Mesendoderm (in vitro differentiated cells): ENCODE data around the gene GALNT1.

Source experiments
- DNase-seq: peaks from one replicate; pipeline ENCODE4 v3.0.0; 2013
- H2AK5ac ChIP-seq: 2 replicates; pipeline ENCODE4 v1.6.1; 2013; ENCODE audit warnings: low read length, inconsistent platforms
- H2BK120ac ChIP-seq: 2 replicates; pipeline ENCODE4 v1.6.1; 2013; ENCODE audit warnings: low read depth, mild to moderate bottlenecking, low read length, moderate library complexity, mixed read lengths
- H2BK15ac ChIP-seq: replicated peaks from 2 replicates; pipeline ENCODE4 v1.6.1; 2013; ENCODE audit warnings: low read depth, mild to moderate bottlenecking, moderate library complexity
- H2BK5ac ChIP-seq: 2 replicates; pipeline ENCODE4 v1.6.1; 2013; ENCODE audit warnings: low read length, inconsistent platforms
- H3K18ac ChIP-seq: 2 replicates; pipeline ENCODE4 v1.6.1; 2013; ENCODE audit warnings: mild to moderate bottlenecking, low read length, mixed read lengths
- H3K23ac ChIP-seq: one replicate; pipeline ENCODE4 v1.6.1; 2013; ENCODE audit warnings: low read length
- H3K27ac ChIP-seq: 2 replicates; pipeline ENCODE4 v1.5.1; 2013; ENCODE audit warnings: low read depth, mild to moderate bottlenecking, inconsistent platforms, low read length, moderate library complexity
- H3K27me3 ChIP-seq: 2 replicates; pipeline ENCODE4 v1.6.1; 2013; ENCODE audit warnings: low read length, control low read depth, mild to moderate bottlenecking, inconsistent platforms; ENCODE audit not compliant: insufficient read depth, poor library complexity
- H3K36me3 ChIP-seq: 2 replicates; pipeline ENCODE4 v1.6.1; 2013; ENCODE audit warnings: low read length, inconsistent platforms; ENCODE audit not compliant: control insufficient read depth, insufficient read depth
- H3K4ac ChIP-seq: one replicate; pipeline ENCODE4 v1.6.1; 2013; ENCODE audit warnings: low read depth, mild to moderate bottlenecking, low read length, moderate library complexity
- H3K4me1 ChIP-seq: 2 replicates; pipeline ENCODE4 v1.6.1; 2013; ENCODE audit warnings: low read depth, low read length, inconsistent platforms; ENCODE audit not compliant: control insufficient read depth
- H3K4me2 ChIP-seq: 2 replicates; pipeline ENCODE4 v1.6.1; 2013; ENCODE audit warnings: low read length
- H3K4me3 ChIP-seq: 2 replicates; pipeline ENCODE4 v1.5.1; 2013; ENCODE audit warnings: mild to moderate bottlenecking, low read length
- H3K56ac ChIP-seq: one replicate; pipeline ENCODE4 v1.6.1; 2013; ENCODE audit warnings: low read length
- H3K79me1 ChIP-seq: 2 replicates; pipeline ENCODE4 v1.6.1; 2013; ENCODE audit warnings: low read length, inconsistent platforms
- H3K79me2 ChIP-seq: 2 replicates; pipeline ENCODE4 v1.6.1; 2013; ENCODE audit warnings: mild to moderate bottlenecking, low read length; ENCODE audit not compliant: control insufficient read depth, insufficient read depth
- H3K9ac ChIP-seq: 2 replicates; pipeline ENCODE4 v1.6.1; 2013; ENCODE audit warnings: low read length, inconsistent platforms
- H4K5ac ChIP-seq: one replicate; pipeline ENCODE4 v1.6.1; 2013; ENCODE audit warnings: low read length
- H4K8ac ChIP-seq: one replicate; pipeline ENCODE4 v1.6.1; 2013; ENCODE audit warnings: low read depth, mild to moderate bottlenecking, control low read depth, low read length, moderate library complexity
- WGBS: extraction: QIAGEN DNeasy Blood & Tissue Kit; methylation state at CpG from one replicate; pipeline ENCODE4 v1.1.7; 2013; ENCODE audit warnings: low lambda C conversion rate, missing lambda C conversion rate; ENCODE audit not compliant: insufficient coverage; ENCODE audit errors: extremely low coverage; 5-methylcytosine and 5-hydroxymethylcytosine counted together

Gene GALNT1

GRCh38 chr18:35578481-35578880, 3.1 kb upstream of the GALNT1 start:
- Histone ChIP-seq H3K27ac (no peak overlapping the region), H3K79me2 (peaks cover 7% of the 10 kb centered on the region)

GRCh38 chr18:35578936-35579335, 2.6 kb upstream of the GALNT1 start:
- no peak for DNase-seq
- Histone ChIP-seq H3K18ac (no peak overlapping the region), H3K4me3 (no peak overlapping the region), H3K36me3 (no peaks in the 10 kb centered on the region), H2BK5ac (no peak overlapping the region), H4K5ac (no peak overlapping the region), H3K4me1 (peaks cover 10% of the 10 kb centered on the region), H3K79me2 (peaks cover 8% of the 10 kb centered on the region), H3K27me3 (no peaks in the 10 kb centered on the region), H3K27ac (no peak overlapping the region), H3K79me1 (peaks cover 3% of the 10 kb centered on the region), H3K4me2 (no peak overlapping the region), H2AK5ac (no peak overlapping the region), H3K9ac (no peak overlapping the region), H3K56ac (no peak overlapping the region), H3K4ac (no peak overlapping the region), H2BK15ac (no peak overlapping the region), H4K8ac (no peak overlapping the region), H3K23ac (no peak overlapping the region), H2BK120ac (no peak overlapping the region)
- 100% methylated on average over 1 of the region's 4 CpGs for WGBS

More at GRCh38 chr18:35578481-35578880, 3.1 kb upstream of the GALNT1 start:
- no peak overlapping the region for H2BK15ac ChIP-seq
- peaks cover 3% of the 10 kb centered on the region for H3K79me1 ChIP-seq
- H3K4me2 ChIP-seq, result no peak overlapping the region
- no peak overlapping the region for H3K9ac ChIP-seq
- H4K8ac ChIP-seq, result no peak overlapping the region
- H2BK120ac ChIP-seq, result no peak overlapping the region
- H3K23ac ChIP-seq, result no peak overlapping the region
- no CpG with 5 or more reads among the region's 1 CpG for WGBS
- no peak overlapping the region for H3K4ac ChIP-seq
- no peak for DNase-seq
- H2BK5ac ChIP-seq, result no peak overlapping the region
- no peak overlapping the region for H3K56ac ChIP-seq
- H3K18ac ChIP-seq, result no peak overlapping the region
- H3K27me3 ChIP-seq, result no peaks in the 10 kb centered on the region
- no peak overlapping the region for H2AK5ac ChIP-seq
- no peak overlapping the region for H3K4me3 ChIP-seq
- H4K5ac ChIP-seq, result no peak overlapping the region
- peaks cover 10% of the 10 kb centered on the region for H3K4me1 ChIP-seq
- no peaks in the 10 kb centered on the region for H3K36me3 ChIP-seq

GRCh38 chr18:35580701-35581539, 620 bp upstream of the GALNT1 start:
- Histone ChIP-seq H3K27me3 (no peaks in the 10 kb centered on the region), H2BK120ac (no peak overlapping the region), H2BK5ac (no peak overlapping the region), H3K36me3 (no peaks in the 10 kb centered on the region), H3K4ac (peak overlapping the region; percentile 82), H3K56ac (peak overlapping the region; percentile 92), H3K27ac (peak overlapping the region; percentile 85), H3K18ac (peak overlapping the region; percentile 85), H3K4me3 (peak overlapping the region; percentile 45), H3K79me2 (peaks cover 25% of the 10 kb centered on the region), H3K4me1 (peaks cover 10% of the 10 kb centered on the region), H3K4me2 (peak overlapping the region; percentile 43), H4K5ac (no peak overlapping the region), H3K79me1 (peaks cover 11% of the 10 kb centered on the region), H4K8ac (peak overlapping the region; percentile 16), H3K9ac (peak overlapping the region; percentile 60), H2BK15ac (no peak overlapping the region), H3K23ac (no peak overlapping the region), H2AK5ac (no peak overlapping the region)
- DNase-seq, result peak; percentile 78
- no CpG with 5 or more reads among the region's 96 CpGs for WGBS

- Histone ChIP-seq H3K4me3 (peak overlapping the region; percentile 83), H2BK120ac (no peak overlapping the region), H2BK5ac (no peak overlapping the region), H4K5ac (no peak overlapping the region), H3K18ac (peak overlapping the region; percentile 92), H3K9ac (peak overlapping the region; percentile 78), H3K27ac (no peak overlapping the region), H3K79me2 (peaks cover 28% of the 10 kb centered on the region), H3K36me3 (no peaks in the 10 kb centered on the region), H3K23ac (no peak overlapping the region), H2BK15ac (no peak overlapping the region), H2AK5ac (no peak overlapping the region), H3K4ac (peak overlapping the region; percentile 95), H4K8ac (peak overlapping the region; percentile 87), H3K4me1 (peaks cover 10% of the 10 kb centered on the region), H3K79me1 (peaks cover 12% of the 10 kb centered on the region), H3K56ac (peak overlapping the region; percentile 82), H3K4me2 (peak overlapping the region; percentile 71), H3K27me3 (no peaks in the 10 kb centered on the region)
- WGBS, result no CpG with 5 or more reads among the region's 51 CpGs
- no peak for DNase-seq
These were observed 530 bp downstream of the GALNT1 start for GRCh38 chr18:35581898-35582641.

- H3K79me2 ChIP-seq, result peaks cover 33% of the 10 kb centered on the region
- no CpG with 5 or more reads among the region's 6 CpGs for WGBS
- no peak overlapping the region for H2BK15ac ChIP-seq
- H3K4me3 ChIP-seq, result no peak overlapping the region
- H3K9ac ChIP-seq, result peak overlapping the region; percentile 78
- no peak overlapping the region for H4K8ac ChIP-seq
- no peak overlapping the region for H2BK120ac ChIP-seq
- H3K4me1 ChIP-seq, result peaks cover 10% of the 10 kb centered on the region
- peak overlapping the region; percentile 82 for H3K56ac ChIP-seq
- no peak overlapping the region for H3K23ac ChIP-seq
- no peak overlapping the region for H4K5ac ChIP-seq
- peaks cover 12% of the 10 kb centered on the region for H3K79me1 ChIP-seq
- no peak overlapping the region for H2BK5ac ChIP-seq
- DNase-seq, result no peak
- H3K4ac ChIP-seq, result no peak overlapping the region
- H3K36me3 ChIP-seq, result no peaks in the 10 kb centered on the region
- H3K4me2 ChIP-seq, result peak overlapping the region; percentile 71
- no peak overlapping the region for H3K27ac ChIP-seq
- H3K27me3 ChIP-seq, result no peaks in the 10 kb centered on the region
- H3K18ac ChIP-seq, result no peak overlapping the region
- no peak overlapping the region for H2AK5ac ChIP-seq
These were observed 1.5 kb downstream of the GALNT1 start for GRCh38 chr18:35582899-35583558.
